HG02571 (cell line): ENCODE data around the gene WASF2.

ENCODE experiments used
- ATAC-seq: cut with Tn5 transposase; IDR thresholded peaks from one replicate; pipeline ENCODE4 v1.9.1; 2021; ENCODE audit warnings: mild to moderate bottlenecking, moderate library complexity; ENCODE audit not compliant: unreplicated experiment

Gene WASF2

DNA sequence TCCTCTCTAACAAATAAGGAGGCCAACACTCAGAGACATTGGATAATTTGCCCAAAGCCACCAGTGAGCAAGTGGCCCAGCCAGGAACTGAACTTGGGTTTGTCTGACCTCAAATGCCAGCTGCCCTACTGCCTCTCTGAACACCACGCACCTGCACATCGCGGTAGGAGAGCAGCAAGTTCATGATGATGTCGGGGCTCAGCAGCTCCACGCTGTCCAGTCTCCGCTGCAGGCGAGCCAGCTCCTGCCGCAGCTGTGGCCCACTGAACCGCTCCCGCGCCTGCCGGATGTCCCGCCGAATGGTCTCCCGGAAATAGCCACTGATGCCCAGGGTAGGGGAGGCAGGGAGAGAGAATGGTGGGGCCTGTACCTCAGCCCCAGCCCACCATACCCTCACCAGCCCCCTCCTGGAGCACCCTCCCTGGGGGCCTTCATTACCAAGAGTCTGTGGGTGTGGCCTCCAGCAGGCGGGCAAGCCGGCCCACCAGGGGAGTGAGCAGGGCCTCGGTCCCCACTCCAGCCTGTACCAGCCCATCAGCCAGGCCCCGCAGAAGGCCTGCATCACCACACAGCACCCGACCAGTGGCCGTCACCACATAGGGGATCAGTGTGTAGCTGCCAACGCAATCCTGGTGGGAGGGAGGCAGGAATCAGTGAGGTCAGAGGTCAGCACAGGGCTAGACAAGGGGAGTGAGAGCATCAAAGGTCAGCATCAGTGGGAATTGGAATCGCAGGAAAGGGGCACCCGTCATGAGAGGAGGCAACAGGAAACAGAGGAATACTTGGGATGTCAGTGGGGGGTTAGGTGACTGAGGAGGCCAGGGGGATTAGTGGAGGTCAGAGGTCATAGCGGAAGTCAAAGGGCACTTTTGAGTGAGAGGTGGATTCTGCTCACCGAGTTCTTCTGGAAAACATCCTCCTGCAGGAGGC is 125.9 kb downstream of the WASF2 start:
- no peak for ATAC-seq

- no peak for ATAC-seq
Measured at GRCh38 chr1:27361553-27361952, 128.4 kb downstream of the WASF2 start.

- ATAC-seq, result no peak
Measured at GRCh38 chr1:27361044-27361402, 128.9 kb downstream of the WASF2 start.

- no peak for ATAC-seq
Measured at GRCh38 chr1:27360159-27361043, 129.6 kb downstream of the WASF2 start.

DNA sequence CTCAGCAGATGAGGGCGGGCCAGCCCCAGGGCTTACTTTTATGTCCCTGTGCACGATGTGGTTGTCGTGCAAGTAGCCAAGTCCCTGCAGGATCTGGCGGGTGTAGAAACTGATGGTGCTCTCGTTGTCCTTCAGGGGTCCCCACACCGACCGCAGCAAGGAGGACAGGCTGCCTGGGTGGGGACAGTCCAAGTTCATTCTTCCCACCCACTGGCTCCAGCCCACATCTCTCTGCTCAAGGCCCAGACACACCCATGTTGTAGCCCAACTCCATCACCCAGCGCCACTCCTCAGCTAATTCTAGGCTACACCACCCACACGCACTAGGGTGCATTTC is 130.2 kb downstream of the WASF2 start:
- no peak for ATAC-seq

DNA sequence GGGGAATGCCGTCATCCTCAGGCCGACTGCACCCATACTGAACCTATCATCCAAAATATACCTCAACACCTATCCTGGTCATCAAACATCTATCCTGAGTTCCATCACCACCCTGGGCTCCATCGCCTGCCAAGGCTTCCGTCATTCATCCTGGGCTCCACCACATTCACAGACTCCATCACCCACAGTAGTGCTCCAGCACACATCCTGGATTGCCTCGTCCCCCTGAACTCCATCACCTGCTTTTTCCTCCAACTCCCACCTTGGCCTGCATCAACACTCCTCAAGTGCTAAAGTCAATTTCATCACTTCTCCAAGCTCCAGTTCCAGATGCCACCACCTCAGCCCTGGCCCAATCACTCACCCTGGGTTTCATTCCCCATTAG is 131.0 kb downstream of the WASF2 start:
- no peak for ATAC-seq

GRCh38 chr1:27358038-27358927 is 131.7 kb downstream of the WASF2 start:
- ATAC-seq, result no peak

- no peak for ATAC-seq
Measured at GRCh38 chr1:27357281-27358037, 132.5 kb downstream of the WASF2 start.

- ATAC-seq, result no peak
Measured at GRCh38 chr1:27356619-27357280, 133.2 kb downstream of the WASF2 start.

- no peak for ATAC-seq
Measured at GRCh38 chr1:27356277-27356618, 133.7 kb downstream of the WASF2 start.

GRCh38 chr1:27355683-27356082 is 134.3 kb downstream of the WASF2 start:
- ATAC-seq, result no peak
